ENCODE results near the gene LPP.

GRCh38 chr3:188176884-188177283 is 22.9 kb downstream of the LPP start:
- TF ChIP-seq TAF1 (IDR thresholded peaks at IDR 0.05; ENCODE audit: borderline replicate concordance, insufficient read depth, low read length) (no peak), FOXP2 (optimal IDR thresholded peaks at IDR 0.05; ENCODE audit: borderline replicate concordance, extremely low read depth, extremely low read length, insufficient read depth) (no peak), POLR2AphosphoS5 (IDR thresholded peaks at IDR 0.05; ENCODE audit: low read depth, low read length) (no peak), SIN3A (IDR thresholded peaks at IDR 0.05; ENCODE audit: borderline replicate concordance, insufficient read depth, low read length) (no peak), REST (IDR thresholded peaks at IDR 0.05; ENCODE audit: insufficient read depth in 1 of 2, low read depth in 2 of 2, low read length in 2 of 2) (no peak)
